Pons (tissue), 1 donor: ENCODE measurements around the gene MAPT.
"Not testable (repeated sequence)": the region's sequence is repeated elsewhere in the genome, so short reads cannot be mapped to it uniquely, and the experiment has no call there.

Experiments used
- DNase-seq: peaks from one replicate; pipeline ENCODE4 v3.0.0-alpha.2; 2016; ENCODE audit warnings: low spot score

The MAPT gene

GRCh38 chr17:45953561-45953960, 59.2 kb downstream of the MAPT start:
- DNase-seq: no peak

- no peak for DNase-seq
Measured at GRCh38 chr17:45954914-45955313, 60.6 kb downstream of the MAPT start.

DNA sequence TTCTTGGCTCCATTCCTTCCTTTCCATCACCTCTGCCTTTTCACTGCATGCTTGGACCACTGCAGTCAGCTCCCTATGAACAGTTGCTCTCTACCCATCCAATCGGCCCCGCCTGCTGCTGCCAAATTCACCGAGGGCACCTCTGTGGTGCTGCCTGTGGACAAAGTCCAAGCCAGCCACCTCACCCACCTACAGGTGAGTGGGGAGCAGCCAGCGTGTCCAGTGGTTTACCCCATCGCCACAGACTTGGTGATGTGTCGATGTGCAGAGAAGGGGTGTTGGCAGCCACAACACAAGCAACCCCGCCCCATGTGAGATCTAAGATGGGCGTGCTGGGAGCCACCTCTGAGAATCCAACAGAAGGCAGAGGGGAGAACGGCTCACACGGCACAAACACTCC, 61.0 kb downstream of the MAPT start:
- DNase-seq: no peak

- DNase-seq: no peak
Measured at GRCh38 chr17:45956090-45956489, 61.7 kb downstream of the MAPT start.

DNA sequence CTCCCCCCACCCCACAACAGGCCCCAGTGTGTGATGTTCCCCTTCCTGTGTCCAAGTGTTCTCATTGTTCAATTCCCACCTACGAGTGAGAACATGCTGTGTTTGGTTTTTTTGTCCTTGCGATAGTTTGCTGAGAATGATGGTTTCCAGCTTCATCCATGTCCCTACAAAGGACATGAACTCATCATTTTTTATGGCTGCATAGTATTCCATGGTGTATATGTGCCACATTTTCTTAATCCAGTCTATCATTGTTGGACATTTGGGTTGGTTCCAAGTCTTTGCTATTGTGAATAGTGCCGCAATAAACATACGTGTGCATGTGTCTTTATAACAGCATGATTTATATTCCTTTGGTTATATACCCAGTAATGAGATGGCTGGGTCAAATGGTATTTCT, 62.4 kb downstream of the MAPT start:
- DNase-seq: not testable (repeated sequence)

DNA sequence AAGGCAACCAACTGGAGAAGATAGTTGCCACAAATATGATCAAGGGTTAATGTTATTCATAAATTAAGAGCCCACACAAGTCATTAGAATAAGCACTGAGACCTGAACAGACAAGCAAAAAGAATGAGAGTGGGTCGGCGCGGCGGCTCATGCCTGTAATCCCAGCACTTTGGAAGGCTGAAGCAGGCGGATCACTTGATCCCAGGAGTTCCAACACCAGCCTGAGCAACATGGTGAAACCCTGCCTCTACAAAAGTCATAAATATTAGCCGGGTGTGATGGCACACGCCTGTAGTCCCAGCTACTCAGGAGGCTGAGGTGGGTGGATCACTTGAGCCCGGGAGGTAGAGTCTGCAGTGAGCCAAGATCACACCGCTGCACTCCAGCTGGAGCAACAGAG, 64.0 kb downstream of the MAPT start:
- DNase-seq: no peak

- DNase-seq: no peak
Measured at GRCh38 chr17:45958994-45959665, 64.8 kb downstream of the MAPT start.

GRCh38 chr17:45960311-45960710, 66.0 kb downstream of the MAPT start:
- no peak for DNase-seq

DNA sequence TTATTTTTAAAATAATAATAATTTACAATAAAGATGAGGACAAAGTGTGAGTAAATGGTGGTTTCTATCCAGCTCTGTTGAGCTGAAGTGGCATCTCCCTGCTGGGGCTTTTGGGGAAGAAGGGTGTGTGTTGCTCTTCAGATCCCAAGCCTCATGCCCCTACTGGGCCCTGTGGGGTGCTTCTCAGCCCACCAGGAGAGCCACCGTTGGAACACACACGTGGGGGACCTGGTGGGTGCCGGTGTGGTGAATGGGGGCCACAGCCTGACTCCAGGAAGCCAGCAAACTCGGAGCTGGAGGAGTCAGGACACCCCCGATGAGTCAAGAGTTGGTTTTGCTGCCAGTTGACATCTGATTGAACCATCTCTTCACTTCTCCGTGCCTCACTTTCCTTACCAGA, 66.9 kb downstream of the MAPT start:
- no peak for DNase-seq

DNA sequence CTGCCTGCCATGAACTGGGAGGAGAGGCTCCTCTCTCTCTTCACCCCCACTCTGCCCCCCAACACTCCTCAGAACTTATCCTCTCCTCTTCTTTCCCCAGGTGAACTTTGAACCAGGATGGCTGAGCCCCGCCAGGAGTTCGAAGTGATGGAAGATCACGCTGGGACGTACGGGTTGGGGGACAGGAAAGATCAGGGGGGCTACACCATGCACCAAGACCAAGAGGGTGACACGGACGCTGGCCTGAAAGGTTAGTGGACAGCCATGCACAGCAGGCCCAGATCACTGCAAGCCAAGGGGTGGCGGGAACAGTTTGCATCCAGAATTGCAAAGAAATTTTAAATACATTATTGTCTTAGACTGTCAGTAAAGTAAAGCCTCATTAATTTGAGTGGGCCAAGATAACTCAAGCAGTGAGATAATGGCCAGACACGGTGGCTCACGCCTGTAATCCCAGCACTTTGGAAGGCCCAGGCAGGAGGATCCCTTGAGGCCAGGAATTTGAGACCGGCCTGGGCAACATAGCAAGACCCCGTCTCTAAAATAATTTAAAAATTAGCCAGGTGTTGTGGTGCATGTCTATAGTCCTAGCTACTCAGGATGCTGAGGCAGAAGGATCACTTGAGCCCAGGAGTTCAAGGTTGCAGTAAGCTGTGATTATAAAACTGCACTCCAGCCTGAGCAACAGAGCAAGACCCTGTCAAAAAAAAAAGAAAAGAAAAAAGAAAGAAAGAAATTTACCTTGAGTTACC, 68.0 kb downstream of the MAPT start:
- no peak for DNase-seq

DNA sequence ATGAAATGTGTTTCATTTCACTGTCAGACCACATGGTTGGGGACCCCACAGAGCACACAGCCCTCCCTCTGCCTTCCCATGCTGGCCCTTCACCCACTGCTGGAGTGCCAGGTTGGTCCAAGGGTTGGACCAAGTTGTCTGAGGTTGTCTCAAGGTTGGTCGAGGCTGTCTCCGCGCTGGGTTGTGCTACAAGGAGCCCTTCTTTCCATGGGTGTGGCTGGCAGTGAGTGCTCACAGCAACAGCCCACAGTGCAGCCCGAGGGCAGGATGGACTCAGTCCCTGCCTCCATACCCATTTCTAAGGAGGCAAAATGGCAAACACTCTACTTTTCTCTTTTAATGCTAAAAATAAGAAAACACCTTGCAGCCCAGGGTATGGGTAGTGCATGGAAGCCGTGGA, 68.9 kb downstream of the MAPT start:
- DNase-seq: no peak

- no peak for DNase-seq
Measured at GRCh38 chr17:45963889-45964288, 69.5 kb downstream of the MAPT start.

DNA sequence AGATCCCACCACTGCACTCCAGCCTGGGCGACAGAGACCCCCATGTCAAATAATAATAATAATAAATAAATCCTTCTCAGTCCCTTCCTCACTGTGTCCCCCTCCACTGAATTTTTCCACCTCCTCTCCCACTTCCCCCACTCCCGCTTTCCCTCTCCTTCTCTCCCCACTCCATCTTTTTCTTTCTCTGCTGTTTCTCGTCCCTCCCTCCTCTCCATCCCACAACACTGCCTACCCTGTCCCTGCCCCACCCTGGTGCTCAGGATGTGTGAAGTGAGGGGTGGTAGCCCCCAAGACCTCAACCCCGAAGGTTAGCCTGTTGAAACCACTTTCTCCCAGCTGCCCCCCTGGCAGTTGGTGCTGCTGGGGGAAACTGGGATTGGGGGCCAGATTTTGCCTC, 70.3 kb downstream of the MAPT start:
- no peak for DNase-seq

DNA sequence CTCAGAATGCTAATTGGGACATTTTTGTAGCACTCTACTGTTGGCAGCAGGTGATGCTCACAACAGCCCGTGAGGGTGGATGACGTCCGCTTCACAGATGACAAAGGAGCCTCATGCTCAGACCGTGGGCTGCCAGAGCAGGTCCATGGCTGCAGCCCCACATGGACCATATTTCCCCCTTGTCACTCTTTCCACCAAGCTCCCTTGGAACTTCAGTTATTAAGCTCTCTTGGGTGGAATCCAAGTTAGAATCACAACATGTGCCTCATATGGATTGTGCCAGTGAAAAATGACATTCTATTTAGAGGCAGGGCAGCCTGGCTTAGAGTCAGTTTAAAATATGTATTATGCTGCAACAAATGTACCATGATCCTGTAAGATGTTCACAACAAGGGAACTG, 71.5 kb downstream of the MAPT start:
- DNase-seq: no peak

GRCh38 chr17:45966606-45967280, 72.4 kb downstream of the MAPT start:
- no peak for DNase-seq

- no peak for DNase-seq
Measured at GRCh38 chr17:45967378-45967777, 73.0 kb downstream of the MAPT start.

DNA sequence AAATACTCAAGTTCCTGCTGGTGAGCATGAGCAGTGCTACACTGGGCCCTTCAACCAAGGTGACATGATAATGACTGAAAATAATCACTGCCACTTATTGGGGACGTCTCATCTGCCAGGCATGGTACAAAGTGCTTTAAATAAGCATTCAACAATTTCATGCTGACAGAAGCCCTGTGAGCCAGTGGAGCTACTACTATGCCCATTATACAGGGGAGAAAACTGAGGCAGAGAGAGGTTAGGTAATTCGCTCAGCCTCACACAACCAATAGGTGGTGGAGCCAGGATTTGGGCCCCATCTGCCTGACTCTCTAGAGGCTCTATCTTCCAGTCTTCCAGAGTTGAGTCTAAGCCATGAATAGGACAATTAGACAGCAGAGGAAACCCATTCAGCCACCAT, 74.4 kb downstream of the MAPT start:
- no peak for DNase-seq

DNA sequence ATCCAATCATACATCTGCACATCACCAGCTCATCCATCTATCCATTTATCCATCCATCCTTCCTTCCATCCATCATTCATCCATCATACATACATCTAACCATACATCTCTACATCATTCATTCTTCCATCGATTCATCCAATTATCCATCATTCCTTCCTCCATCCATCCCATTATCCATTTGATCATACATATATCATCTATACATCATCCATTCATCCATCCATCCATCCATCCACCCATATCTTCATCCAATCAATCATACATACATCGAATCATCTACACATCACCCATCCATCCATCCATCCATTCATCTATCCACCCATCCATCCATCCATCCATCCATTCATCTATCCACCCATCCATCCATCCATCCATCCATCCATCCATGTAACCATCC, 75.4 kb downstream of the MAPT start:
- no peak for DNase-seq

- no peak for DNase-seq
Measured at GRCh38 chr17:45970659-45971058, 76.3 kb downstream of the MAPT start.

DNA sequence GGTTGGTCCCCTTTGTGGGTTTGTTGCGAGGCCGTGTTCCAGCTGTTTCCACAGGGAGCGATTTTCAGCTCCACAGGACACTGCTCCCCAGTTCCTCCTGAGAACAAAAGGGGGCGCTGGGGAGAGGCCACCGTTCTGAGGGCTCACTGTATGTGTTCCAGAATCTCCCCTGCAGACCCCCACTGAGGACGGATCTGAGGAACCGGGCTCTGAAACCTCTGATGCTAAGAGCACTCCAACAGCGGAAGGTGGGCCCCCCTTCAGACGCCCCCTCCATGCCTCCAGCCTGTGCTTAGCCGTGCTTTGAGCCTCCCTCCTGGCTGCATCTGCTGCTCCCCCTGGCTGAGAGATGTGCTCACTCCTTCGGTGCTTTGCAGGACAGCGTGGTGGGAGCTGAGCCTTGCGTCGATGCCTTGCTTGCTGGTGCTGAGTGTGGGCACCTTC, 77.4 kb downstream of the MAPT start:
- DNase-seq: no peak

DNA sequence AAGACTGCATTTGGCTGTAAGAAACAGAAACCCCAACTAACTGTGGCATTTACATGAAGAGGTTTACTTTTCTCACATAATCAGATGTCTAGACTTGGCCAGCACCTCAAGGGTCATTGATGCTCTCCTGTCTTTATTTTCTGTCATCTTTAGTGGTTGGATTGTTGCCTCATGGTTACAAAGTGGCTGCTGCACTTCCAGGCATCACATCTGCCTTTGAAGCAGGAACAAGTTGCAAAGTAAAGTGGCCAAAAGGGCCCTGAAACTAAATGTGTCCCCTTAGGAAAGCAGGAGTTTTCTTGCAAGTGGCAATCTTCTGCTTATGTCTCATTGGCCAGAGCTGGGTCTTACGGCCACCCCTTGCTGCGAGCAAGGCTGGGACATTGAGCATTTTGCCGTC, 78.2 kb downstream of the MAPT start:
- DNase-seq: no peak

GRCh38 chr17:45973099-45973780, 78.9 kb downstream of the MAPT start:
- no peak for DNase-seq
